Amniotic stem cell (primary cell): Measurements from ENCODE around the gene LAMA2.
"Not testable (repeated sequence)": the region's sequence is repeated elsewhere in the genome, so short reads cannot be mapped to it uniquely, and the experiment has no call there.

ENCODE experiments used
- DNase-seq: peaks from one replicate; lab custom pipeline; 2025; lab: John Stamatoyannopoulos, UW

The LAMA2 gene

DNA sequence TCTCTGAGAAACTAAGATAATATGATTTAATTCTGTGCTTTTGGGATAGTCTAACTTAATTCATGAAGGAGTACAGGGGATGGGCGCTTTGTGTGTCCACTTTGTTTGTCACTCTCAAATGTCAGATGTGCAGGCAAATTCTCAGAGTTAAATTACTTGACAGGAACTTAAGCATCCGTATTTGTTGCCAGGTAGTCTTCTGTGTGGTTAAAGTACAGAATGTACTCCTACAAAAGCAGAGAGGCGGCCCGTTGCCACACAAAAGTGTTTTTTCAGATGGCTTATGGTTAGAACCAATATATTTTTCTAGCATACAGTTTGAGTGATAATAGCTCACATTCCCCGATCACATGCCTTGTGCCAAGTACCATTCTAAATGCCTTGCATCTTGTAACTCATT lies 234.4 kb downstream of the LAMA2 start:
- no peak for DNase-seq

- no peak for DNase-seq
Measured at GRCh38 chr6:129120856-129121638, 238.1 kb downstream of the LAMA2 start.

- no peak for DNase-seq
Measured at GRCh38 chr6:129124347-129124746, 241.4 kb downstream of the LAMA2 start.

GRCh38 chr6:129130106-129130505 lies 247.2 kb downstream of the LAMA2 start:
- no peak for DNase-seq

GRCh38 chr6:129130959-129131681 lies 248.2 kb downstream of the LAMA2 start:
- DNase-seq: no peak

- no peak for DNase-seq
Measured at GRCh38 chr6:129133770-129134192, 250.8 kb downstream of the LAMA2 start.

- no peak for DNase-seq
Measured at GRCh38 chr6:129134535-129134934, 251.6 kb downstream of the LAMA2 start.

GRCh38 chr6:129135451-129135850 lies 252.5 kb downstream of the LAMA2 start:
- DNase-seq: no peak

GRCh38 chr6:129136751-129137150 lies 253.8 kb downstream of the LAMA2 start:
- DNase-seq: no peak

DNA sequence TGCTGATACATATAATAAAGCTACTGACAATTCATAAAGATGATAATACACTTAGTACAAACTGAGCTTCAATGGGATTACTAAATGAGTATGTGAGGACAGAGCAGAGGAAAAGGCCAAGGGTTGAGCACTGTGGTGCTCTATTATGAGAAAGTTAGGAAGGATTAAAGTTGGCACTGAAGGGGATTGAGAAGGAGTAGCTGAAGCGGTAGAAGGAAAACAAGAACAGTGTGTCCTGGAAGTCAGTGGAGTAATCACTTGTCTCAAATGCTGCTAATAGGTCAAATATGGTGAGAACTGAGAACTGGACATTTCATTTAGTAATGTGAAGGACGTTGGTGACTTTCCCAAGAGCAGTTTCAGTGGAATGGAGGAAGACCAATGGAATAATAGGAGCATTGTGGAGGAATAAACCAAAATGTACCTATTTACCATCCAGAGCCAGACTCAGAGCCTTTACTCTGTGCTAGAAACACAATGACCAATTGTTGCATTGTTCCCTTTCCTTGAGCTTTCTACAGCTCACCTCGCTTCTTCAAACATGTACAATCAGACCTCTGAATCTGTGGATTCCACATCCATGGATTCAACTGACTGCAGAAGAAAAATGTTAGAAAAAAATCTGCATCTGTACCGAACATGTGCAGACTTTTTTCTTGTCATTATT lies 255.9 kb downstream of the LAMA2 start:
- DNase-seq: no peak

GRCh38 chr6:129140526-129140925 lies 257.6 kb downstream of the LAMA2 start:
- DNase-seq: no peak

DNA sequence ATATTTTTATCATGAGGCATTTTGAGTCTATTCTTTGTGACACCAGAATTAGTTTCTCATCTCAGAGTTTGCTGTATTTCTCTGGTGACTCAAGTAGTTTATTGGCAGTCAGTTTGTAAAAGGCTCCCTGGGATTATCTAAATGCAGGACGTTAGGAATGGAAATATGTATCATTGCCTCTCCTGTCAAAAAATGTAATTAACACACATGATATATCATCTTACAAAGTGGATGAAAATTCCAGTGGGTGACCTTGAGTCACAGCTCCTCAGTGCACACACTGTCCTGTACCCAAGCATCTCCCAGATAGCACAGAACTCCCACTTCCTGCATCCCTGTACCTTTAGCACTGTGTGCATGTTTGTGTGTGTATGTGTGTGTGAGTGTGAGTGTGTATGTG lies 258.6 kb downstream of the LAMA2 start:
- no peak for DNase-seq

DNA sequence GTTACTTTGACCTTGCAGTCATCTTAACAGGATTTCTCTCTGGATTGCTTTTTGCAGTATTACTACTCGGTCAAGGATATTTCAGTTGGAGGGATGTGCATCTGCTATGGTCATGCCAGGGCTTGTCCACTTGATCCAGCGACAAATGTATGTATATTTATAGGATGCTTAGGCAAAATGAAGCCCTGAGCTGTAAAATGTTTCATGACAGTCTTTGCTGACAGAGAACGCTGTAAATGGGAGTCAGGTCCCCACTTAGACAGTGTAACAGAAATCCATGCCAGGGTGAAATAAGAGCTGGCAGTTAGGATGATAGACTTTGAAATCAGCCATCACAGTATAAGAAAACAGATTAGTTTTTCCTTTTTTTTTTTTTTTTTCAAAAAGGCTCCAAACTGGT lies 264.0 kb downstream of the LAMA2 start:
- no peak for DNase-seq

GRCh38 chr6:129150507-129150906 lies 267.6 kb downstream of the LAMA2 start:
- no peak for DNase-seq

- no peak for DNase-seq
Measured at GRCh38 chr6:129153257-129153656, 270.3 kb downstream of the LAMA2 start.

DNA sequence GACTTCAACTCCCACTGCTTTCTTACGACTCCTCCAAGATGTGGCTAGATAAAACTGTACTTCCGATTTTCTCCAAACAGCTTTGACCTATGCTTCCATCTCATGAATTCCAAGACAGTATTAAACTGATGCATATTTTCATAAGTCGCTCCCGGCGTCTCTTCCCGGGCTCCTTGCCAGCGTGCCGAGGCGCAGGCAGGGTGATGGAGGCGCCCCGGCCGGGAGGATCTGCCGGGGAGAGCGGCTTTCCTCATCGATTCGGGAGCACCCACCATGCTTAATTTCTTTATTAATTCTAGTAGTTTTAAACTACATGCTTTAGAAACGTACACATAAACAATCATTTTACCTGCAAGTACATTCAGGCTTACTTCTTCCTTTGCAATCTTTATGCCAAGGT lies 276.3 kb downstream of the LAMA2 start:
- not testable (repeated sequence) for DNase-seq

GRCh38 chr6:129162605-129163004 lies 279.7 kb downstream of the LAMA2 start:
- no peak for DNase-seq

- no peak for DNase-seq
Measured at GRCh38 chr6:129163551-129163950, 280.6 kb downstream of the LAMA2 start.

DNA sequence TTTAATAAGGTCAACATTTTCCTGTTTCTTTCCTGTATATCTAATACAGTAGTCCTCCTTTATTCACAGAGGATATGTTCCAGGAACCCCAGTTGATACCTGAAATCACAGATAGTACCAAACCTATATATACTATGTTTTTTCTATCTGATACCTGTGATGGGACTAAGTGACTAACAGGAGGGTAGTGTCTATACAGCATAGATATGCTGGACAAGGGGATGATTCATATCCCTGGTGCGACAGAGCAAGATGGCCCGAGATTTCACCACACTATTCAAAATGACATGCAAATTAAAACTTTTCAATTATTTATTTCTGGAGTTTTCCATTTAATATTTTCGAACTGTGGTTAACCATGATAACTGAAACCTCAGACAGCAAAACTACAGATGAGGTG lies 281.1 kb downstream of the LAMA2 start:
- no peak for DNase-seq

- not testable (repeated sequence) for DNase-seq
Measured at GRCh38 chr6:129172279-129172995, 289.5 kb downstream of the LAMA2 start.

- DNase-seq: no peak
Measured at GRCh38 chr6:129175066-129175465, 292.1 kb downstream of the LAMA2 start.

DNA sequence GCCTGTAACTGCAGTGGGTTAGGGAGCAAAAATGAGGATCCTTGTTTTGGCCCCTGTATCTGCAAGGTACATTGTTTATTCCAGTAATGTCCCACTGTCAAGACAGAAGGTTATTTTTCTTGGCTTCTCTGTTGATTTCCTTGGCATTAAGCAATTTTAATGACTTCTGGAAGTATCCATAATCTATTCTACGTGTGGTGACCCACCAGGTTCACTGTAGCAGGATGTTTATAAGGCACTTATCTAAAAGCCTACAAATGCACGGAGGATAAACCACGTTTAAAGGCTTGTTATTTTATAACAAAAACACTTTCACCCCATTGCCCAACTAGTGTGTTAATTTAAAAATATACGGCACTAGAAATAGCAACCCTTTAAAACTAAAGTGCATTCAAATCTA lies 294.9 kb downstream of the LAMA2 start:
- no peak for DNase-seq
